Hematopoietic multipotent progenitor cell treated with erythropoietin and hydrocortisone succinate and interleukin-3 and kit ligand, for 8 days (in vitro differentiated cells): ENCODE results near the gene CHST5.
A peak's percentile ranks its signal among the peaks of the same experiment; 100 is the strongest.
"Not testable (repeated sequence)": the region's sequence is repeated elsewhere in the genome, so short reads cannot be mapped to it uniquely, and the experiment has no call there.

ENCODE experiments used
- DNase-seq: peaks from one replicate; pipeline ENCODE4 v3.0.0-alpha.2; 2015

The CHST5 gene

DNA sequence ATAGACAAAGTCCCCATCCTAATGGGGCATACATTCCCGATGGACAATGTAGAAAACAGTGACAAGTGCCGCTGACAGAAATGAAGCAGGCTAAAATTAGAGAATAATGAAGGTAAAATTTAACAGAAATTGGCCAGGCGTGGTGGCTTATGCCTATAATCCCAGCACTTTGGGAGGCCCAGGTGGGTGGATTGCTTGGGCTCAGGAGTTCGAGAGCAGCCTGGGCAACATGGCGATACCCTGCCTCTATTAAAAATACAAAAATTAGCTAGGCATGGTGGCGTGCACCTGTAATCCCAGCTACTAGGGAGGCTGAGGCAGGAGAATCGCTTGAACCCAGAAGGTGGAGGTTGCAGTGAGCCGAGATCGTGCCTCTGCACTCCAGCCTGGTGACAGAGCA lies 12.5 kb upstream of the CHST5 start:
- DNase-seq = not testable (repeated sequence)

DNA sequence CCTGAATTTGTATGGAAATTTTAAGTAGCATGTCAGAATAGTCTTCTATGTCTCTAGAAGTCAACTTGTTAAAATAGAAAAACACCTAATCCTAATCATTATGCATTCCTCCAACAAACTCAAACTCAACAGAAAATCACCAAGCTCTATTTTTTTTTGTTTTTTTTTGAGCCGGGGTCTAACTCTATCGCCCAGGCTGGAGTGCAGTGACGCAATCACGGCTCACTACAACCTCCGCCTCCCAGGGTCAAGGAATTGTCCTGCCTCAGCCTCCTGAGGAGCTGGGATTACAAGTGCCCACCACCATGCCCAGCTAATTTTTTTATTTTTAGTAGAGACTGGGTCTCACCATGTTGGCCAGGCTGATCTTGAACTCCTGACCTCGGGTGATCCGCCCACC lies 10.4 kb upstream of the CHST5 start:
- DNase-seq = no peak

DNA sequence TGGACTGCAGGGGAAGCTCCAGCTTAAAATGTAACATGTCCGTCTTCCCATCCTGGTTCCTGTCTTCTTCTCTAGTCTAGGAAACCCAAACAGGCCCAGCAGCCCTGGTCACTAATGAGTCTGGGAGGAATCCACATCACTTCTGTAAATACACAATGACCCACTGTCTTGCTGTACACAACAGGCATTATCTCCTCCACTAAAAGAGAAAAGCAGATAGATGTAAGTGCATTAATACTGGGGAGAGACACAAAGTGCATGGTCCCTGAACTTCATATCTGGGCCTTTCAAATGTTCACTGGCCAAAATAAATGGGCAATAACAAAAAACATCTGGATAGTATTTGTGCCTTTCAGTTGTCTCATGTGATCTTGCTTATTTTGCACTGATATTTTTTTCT lies 10.0 kb upstream of the CHST5 start:
- DNase-seq = not testable (repeated sequence)

DNA sequence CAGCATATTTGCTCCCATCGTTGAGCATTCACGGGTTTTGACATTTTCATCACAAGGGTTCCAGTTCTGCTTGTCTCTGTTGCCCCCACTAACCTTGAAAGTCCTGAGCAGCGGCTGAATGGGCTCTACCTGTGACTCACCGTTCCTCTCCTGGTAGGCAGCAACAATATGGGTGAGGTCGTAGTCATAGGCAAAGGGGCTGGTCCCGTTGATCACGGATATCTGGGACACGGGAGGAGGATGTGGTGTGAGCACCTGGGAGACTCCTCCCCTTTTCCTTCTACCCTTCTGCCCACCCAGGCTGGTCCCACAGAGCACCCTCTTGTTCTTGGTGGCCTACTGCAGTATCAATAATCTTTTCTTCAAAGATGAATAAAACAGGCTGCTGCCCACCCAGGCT lies 6.6 kb upstream of the CHST5 start:
- not testable (repeated sequence) for DNase-seq

DNA sequence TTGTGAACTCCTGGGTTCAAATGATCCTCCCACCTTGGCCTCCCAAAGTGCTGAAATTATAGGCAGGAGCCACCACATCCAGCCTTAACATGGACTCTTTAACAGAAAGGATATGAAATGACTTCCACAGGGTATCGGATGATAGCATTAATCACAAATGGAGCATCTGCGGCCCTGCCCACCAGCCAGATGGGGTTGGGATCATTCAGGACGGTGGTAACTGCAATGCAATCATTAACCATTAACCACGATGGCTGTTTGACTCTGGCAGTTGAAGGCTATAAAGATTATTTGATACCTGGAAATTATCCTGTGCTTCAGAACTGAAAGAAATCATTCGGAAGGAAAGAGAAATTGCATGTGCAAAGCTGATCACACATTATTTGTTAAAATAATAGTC lies 5.3 kb upstream of the CHST5 start:
- DNase-seq = no peak

DNA sequence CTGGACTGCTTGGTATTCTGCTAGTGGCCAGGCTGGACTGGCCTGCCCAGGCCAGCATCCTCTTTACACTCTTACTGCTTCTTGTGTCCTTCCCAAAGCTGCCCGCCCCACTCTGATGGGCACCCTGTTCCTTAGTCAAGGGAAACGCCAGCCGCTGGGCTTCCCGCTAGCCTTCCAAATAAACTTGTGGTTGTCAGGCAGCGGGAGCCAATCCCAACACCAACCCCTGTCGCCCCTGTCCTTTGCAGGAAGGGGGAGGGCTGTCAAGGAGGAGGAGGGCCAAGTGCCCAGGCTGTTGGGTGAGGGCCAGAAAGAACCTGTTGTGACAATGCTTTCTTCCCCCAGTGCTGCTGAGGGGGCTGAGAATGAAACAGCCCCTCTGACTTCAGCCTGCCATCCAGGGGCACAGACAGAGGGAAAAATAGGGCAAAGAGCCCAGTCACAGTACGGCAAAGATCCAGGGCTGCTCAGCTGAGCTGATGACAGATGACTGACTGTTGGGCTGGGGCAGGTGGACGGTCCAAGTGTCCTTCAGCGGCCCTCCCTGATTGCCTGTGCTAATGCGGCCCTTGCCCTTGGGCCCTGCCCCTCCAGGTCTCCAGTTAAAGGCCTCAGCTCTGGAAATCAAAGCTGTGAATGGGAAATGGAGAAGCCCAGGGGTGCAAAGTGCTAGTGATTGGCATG lies 3.1 kb upstream of the CHST5 start:
- not testable (repeated sequence) for DNase-seq

DNA sequence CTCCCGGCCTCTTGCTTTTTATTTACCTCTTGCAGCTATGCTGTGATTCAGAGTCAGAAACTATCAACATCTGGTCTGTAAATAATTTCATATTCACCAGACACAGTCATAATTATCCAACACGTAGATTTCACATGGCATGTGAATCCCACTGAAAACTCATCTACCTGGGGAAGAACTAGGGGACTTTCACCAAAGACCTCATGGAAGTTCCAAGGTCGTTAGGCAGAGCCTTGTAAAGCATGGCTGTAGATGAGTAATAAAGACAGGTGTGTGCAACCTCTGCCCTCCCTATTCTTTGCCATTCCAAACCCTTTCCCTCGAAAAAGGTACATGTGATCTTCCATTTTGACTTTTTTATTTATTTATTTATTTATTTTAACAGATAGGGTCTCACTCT lies 1.9 kb upstream of the CHST5 start:
- no peak for DNase-seq

DNA sequence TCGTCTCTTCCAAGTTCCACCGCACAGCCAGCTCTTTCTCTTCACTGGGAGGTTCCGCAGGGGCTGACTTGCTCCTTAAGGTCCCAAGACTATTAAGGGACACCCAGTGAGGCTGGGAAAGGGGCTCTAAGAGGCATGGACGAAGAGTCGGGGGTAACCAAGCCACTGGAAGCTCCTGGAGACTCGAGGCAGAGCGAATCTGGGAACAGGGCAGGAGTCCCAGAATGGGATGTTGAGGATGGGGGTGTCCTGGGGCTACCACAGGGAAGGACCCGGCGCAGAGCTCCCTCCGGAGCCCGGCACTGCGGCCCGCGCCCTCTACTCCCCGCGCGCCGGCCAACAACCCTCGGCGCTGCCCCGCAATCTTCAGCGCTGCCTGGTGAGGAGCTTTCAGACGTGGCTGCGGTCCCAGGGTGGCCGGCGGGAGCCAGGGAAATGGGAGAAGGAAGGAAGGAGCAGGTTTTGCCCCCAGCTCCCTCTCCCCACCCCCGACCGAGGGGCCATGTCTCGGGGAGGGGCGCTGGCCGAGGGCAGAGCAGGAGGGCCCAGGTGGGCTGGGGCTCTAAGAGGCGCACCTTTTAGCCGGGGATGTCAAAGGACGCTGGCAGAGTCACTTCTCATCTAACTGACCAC lies 581 bp downstream of the CHST5 start:
- DNase-seq = no peak

DNA sequence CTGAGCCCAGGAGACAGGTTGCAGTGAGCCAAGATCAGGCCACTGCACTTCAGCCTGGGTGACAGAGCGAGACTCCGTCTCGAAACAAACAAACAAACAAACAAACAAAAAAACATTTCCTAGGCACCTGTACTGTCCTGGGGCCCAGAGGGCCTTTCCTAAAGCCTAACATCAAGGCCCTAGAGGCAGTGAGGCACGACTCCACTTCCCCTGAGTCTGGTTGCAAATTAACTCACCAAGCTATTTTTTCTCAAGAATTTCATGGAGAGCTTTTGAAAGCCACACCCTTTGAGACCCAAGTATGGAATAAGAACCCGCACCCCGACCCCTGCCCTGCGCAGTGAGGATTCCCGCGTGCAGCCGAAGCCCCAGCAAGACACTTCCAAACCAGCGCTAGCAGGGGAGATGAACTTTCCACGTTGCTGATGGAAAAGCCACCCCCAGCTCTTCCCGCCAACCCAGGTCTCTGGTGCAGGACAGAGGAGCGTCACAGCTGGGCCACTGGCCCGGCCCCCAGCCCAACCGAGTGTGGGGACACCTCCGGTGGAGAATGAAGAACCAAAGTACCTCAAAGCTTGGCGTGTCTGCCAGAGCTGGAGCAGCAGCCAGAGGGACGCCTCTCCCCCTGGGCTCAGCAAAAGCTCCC lies 1.2 kb downstream of the CHST5 start:
- no peak for DNase-seq

DNA sequence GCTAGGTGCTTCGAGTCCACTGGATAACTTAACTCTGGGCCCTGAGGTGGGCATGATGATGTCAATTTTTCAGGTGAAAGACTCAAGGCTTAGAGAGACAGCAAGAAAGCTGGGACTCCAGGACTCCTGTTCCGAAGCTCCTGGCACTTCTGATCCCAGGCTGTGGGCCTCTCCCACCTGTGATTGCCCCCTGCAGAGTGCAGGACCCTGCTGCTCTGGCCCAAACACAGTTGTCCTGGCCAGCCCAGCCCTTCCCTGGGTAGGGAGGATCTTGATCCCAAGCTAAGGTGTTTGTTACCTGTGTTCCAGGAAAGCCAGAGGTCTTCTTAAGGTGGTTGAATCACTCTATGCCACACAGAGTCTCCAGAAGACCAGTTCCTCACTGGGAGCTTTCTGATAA lies 3.1 kb downstream of the CHST5 start:
- DNase-seq = no peak

DNA sequence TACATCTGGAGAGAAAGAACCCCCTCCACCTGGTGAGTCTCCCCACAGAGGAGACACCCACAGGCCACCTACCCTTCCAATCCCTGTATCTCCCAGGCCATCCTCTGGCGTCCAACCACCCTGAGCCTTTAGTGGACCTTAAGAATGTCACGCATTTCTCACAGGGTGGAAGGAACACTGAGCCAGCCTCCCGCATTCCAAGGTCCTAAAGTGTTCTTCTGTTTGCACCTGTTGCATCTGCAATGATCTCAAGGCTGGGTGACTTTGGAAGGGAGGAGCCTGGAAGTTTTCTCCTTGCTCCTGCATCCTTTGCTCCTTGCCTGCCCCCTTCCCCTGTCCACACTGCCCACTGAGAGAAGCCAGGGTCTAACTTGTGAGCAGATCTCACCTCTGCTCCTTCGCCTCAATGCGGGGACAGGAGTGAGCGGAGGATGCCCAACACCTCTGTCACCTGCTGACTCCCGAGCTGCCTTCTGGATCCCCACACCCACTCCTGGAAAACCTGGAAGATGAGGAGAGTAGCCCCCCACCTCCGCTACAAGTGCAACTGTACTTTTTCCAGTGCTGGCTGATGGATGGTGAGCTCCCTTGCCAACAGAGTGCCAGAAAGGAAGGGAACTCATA lies 3.7 kb downstream of the CHST5 start:
- DNase-seq = no peak

DNA sequence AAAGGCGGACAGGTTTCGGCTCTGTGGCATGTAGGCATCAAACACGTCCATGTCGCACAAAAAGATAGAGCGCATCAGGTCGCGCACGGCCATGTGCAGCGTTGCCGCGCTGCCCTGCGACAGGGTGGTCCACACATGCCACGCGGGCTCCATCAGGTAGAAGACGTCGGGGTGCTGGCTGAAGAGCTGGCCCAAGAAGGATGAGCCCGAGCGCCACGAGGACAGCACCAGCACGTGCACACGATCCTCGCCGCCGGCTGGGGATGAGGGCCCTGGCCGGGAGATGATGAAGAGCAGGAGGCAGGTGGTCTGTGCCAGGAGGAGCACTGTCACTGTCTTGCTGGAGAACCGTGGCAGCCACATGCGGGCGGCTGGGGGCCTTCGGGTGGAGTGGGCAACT lies 5.9 kb downstream of the CHST5 start:
- no peak for DNase-seq

DNA sequence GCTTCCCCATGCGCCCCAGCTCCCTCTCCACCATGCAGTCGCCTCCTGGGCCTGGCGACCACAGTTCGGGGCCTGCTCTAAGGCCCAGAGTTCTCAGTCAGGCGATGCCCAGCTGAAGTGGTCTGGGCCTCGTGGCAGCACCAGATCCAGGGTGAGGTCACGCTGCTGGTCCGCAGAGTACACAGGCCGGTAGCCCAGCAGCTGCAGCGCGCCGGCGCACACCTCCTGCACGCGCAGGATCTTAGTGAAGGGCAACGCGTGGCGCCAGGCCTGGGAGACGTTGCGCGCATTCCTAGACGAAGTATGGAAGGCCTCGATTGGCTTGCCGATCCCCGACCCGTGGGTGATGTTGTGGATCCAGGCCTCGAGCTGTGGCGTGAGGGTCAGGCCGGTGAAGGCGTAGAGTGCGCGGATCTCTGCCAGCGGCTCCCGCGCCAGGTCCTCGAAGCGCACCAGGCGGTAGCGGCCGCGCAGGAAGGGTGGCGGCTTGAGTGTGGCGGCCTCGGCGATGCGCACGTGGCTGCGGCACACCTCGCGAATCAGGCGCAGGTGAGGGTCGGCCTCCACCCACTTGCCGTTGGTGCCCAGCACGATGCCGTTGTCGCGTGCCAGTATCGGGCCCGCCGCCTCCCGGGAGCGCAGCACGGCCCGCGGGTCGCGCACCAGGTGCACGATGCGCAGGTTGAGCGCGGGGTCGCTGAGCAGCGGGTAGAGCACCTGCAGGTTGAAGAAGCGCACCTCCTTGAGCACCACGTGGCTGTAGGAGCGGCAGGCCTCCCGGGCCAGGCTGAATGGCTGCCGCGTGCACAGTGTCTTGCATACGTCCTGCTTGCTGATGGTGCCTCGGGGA lies 6.6 kb downstream of the CHST5 start:
- DNase-seq = no peak

DNA sequence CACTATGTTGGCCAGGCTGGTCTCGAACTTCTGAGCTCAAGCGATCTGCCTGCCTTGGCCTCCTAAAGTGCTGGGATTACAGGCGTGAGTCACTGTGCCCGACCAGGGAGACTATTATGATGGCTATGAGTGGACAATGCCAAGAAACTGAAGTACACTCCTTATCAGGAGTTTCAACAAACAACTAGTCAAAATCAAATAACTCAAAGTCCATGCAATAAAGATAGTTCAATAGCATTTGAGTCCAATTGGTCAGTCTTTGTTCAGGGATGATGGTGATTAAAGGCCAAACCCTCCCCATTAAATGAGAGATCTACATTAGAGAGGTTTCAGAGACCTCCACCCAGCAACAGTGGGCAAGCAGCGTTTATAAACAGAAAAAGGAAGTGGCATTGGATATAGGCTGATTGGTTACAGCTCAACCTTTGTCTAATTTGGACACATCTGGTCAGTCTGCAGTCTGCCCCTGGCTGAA lies 8.0 kb downstream of the CHST5 start:
- DNase-seq = no peak

DNA sequence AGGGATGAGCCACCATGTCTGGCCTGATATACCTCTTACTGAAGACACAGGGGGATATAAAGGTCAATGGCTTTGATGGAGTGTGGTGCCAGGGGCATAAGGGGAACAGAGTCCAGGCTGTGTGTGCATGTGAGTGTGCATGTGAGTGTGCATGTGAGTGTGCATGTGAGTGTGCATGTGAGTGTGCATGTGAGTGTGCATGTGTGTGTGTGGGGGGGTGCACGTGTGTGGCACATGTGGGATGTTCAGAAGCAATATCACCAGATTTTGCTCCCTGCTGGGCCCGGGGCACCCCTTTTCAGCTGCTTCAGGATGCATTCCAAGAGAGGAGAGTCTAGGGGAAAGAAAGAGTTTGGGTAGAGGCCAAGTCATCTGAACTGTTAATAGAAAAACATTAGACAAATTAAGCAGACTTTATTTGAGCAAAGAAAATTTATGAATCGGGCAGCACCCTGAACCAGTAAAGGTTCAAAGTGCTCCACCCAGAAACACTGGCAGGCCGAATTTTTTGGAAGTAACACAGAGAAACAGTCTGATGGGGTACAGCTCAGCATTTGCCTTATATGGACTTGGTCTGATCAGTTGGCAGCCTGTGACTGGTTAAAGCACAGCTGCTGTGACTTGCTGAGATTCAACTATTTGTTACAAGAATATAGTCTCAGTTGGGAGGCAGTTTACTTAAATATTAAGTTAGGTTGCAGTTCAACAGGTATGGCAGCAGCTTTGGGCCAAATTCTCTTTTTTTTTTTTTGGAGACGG lies 9.7 kb downstream of the CHST5 start:
- DNase-seq = no peak

DNA sequence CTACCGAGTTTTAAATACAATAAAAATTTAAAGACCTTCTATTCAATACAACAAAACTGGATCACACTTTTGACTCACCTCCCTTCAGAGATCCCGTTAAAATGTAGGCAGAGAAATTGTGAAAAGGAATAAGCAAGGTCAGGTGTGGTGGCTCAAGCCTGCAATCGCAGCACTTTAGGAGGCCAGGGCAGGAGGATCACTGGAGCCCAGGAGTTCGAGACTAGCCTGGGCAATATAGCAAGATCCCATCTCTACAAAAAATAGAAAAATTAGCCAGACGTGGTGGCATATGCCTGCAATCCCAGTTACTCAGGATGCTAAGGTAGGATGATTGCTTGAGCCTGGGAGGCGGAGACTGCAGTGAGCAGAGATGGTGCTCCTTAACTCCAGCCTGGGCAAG lies 16.7 kb downstream of the CHST5 start:
- no peak for DNase-seq

DNA sequence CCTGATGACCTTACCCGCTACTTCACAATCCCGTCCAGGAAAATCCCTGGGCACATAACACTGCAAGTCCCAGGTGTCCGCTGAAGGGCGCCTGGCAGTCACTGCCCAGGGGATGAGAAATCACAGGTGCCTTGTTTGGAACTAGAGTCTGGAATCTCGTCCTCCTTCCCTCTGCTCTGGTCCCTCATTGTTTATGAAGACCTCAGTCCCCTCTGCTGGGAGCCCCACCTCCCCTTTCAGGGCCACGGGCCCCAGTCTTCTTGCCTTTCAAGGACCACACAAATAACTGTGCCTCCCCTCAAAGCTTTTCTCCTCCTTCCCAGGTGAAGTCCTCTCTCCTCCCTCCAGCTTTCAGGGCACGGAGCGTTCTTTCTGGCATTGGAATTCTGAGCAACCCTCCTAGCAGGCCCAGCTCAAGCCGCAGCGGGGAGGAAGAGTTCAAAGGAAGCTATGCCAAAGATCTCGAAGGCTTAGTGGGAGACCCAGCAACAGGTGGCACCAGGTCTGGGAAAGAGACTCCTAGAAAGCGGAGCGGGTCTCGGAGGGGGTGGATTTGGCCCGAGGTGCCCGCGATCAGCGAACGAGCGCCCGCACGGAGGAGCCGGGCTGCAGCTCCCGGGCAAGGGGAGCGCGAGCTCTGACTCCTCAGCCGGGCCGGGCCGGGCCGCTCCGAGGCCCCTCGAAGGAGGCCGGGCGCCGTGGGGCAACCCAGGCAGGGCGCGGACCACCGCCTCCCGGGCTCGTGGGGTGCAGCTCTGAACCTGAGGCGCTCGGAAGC lies 19.5 kb downstream of the CHST5 start:
- not testable (repeated sequence) for DNase-seq

DNA sequence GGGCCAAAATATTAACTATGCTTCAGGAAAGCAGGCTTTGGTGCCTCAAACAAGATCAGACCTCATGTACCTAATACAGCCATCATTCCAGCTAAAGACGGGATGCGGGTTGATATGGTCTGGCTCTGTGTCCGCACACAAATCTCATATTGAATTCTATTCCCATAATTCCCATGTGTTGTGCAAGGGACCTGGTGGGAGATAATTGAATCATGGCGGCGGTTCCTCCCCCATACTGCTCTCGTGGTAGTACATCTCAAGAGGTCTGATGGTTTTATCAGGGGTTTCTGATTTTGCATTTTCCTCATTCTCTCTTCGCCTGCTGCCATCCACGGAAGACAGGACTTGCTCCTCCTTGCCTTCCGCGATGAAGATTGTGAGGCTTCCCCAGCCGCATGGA lies 21.6 kb downstream of the CHST5 start:
- no peak for DNase-seq

DNA sequence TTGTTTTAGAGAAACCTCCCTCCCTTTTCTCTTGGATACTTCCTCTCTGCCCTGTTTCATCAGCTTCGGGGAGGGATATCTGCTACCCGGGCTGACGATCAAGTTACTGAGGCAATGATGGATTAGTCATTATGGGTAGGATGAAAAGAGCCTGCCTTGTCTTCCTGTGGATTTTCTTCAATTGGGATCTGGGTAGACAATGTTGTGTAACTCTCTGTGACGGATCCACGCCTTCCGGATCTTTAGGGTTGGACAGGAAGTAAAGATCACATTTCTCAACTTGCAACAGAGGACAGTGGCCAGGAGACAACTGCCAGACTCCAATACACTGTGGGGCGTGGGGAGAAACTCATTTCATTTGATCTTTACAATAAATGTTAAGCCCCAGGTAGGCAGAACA lies 29.3 kb downstream of the CHST5 start:
- DNase-seq = no peak

DNA sequence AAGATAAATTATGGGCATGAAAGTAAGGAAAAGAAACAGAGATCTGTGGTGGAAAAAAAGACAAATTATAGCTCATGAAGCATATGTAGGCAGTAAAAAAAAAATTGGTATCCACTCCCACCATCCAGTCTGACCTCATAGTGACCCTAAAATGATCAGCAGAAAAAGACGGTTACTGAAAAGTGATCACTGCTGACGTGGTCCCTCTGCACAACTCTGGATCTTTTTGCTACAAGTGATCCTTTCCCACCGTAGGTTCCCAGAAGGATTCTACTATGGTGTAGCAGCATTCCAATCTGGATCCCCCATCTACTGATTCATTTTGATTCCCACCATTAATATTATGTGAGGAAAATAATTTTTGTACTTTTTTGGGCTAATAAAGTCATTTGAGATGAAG lies 29.8 kb downstream of the CHST5 start:
- DNase-seq = no peak

DNA sequence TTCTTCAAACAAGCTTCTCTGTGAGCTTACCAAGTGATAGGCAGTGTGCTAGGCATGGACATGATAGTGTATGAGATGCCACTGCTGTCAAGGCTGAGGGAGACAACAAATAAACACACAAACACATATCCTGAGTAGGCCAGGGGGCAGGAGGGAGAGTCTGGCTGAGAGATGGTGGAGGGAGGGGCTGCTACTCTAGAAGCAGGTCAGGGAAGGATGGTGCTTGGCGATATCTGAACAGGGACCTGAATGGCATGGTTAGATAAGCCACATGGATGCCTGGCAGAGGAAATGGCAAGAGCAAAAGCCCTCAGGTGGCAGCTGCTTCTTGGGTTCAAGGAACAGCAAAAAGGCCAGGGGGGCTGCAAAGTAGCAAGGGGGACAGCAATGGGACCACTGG lies 32.1 kb downstream of the CHST5 start:
- DNase-seq = peak; percentile 86
